ENCODE measurements around the gene GAREM1. TPM values are rescaled to one million over a fixed set of nuclear protein-coding genes. Genes with fewer than 3 reads are reported as not detected.

GAREM1 gene
- total and polyA plus RNA-seq, 2 donors (not counting 1 experiment from before 2014, with no cell fraction given): 0.92 to 1.5 TPM

DNA sequence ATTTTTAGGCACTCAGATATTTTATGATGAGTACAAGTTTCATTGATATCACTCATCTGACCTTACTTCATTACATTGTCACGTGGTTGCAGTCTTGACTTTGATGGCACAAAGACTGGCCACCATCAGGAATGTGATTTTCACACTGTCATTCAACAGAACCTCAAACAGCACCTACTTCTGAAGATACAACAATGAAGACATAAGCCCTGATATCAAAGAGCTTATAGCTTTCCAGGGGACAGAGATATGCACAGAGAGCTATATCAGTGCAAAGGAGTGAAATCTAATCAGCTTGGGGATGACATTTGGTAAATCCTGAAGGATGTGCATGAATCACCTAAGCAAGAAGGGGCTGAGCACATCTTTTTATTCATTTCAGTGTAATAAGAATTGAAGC, 208.6 kb downstream of the GAREM1 start:
- TF ChIP-seq EZH2 (IDR thresholded peaks at IDR 0.05; ENCODE audit: low read length, missing control alignments): no peak
- TF ChIP-seq, protein P1, sequence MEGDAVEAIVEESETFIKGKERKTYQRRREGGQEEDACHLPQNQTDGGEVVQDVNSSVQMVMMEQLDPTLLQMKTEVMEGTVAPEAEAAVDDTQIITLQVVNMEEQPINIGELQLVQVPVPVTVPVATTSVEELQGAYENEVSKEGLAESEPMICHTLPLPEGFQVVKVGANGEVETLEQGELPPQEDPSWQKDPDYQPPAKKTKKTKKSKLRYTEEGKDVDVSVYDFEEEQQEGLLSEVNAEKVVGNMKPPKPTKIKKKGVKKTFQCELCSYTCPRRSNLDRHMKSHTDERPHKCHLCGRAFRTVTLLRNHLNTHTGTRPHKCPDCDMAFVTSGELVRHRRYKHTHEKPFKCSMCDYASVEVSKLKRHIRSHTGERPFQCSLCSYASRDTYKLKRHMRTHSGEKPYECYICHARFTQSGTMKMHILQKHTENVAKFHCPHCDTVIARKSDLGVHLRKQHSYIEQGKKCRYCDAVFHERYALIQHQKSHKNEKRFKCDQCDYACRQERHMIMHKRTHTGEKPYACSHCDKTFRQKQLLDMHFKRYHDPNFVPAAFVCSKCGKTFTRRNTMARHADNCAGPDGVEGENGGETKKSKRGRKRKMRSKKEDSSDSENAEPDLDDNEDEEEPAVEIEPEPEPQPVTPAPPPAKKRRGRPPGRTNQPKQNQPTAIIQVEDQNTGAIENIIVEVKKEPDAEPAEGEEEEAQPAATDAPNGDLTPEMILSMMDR (conservative IDR thresholded peaks at IDR 0.05 in 1 of 2, IDR thresholded peaks at IDR 0.05 in 1 of 2; ENCODE audit: low read depth in 1 of 2, low read length in 2 of 2): no peak
- Histone ChIP-seq H3K9ac (ENCODE audit: insufficient read depth, low read length) (no peak overlapping the region), H3K27me3 (ENCODE audit: control insufficient read depth, insufficient read depth, low read length) (no peaks in the 10 kb centered on the region), H3K79me2 (ENCODE audit: control insufficient read depth, insufficient read depth, low read length) (no peaks in the 10 kb centered on the region), H4K20me1 (ENCODE audit: control insufficient read depth, extremely low read depth, insufficient read depth, low read length) (no peaks in the 10 kb centered on the region), H3K27ac (ENCODE audit: insufficient read depth, low read length) (no peak overlapping the region), H3K4me2 (ENCODE audit: extremely low read depth, insufficient read depth, low read length) (no peak overlapping the region), H3K4me1 (ENCODE audit: control insufficient read depth, extremely low read depth, insufficient read depth, low read length) (no peaks in the 10 kb centered on the region), H3K9me3 (ENCODE audit: control insufficient read depth, insufficient read depth, low read depth, low read length) (no peaks in the 10 kb centered on the region), H3K36me3 (ENCODE audit: control insufficient read depth, insufficient read depth, low read length) (no peaks in the 10 kb centered on the region), H2AFZ (ENCODE audit: low read length) (no peak overlapping the region), H3K4me3 (replicated peaks in 1 of 4; ENCODE audit: control extremely low read depth in 1 of 4, insufficient read depth in 1 of 4, low read depth in 3 of 4, low read length in 4 of 4) (no peak overlapping the region)
- DNase-seq (ENCODE audit: low read depth in 2 of 2): no peak

DNA sequence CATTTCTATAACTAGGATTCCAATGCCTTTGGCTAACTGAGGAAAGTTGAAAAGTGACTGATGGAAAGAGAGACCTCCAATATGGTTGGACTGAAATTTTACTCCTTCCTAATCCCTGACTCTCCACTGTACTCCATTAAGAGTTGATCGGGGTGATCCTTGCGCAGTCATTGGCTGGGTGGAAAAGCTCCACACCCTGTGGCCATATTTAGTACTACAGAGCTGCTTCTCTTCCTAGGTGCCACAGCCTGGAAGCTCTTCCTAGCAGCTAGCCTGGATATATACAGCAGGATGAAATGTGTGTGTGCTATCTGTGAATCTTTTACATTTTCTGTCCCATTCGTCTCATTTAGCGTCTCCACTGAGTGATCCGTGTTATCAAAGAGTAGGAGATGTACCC, 209.7 kb downstream of the GAREM1 start:
- TF ChIP-seq, protein P1 (conservative IDR thresholded peaks at IDR 0.05 in 1 of 2, IDR thresholded peaks at IDR 0.05 in 1 of 2; ENCODE audit: low read depth in 1 of 2, low read length in 2 of 2): peak in 1 of 2 donors; percentile 8
- no peak for TF ChIP-seq EZH2 (IDR thresholded peaks at IDR 0.05; ENCODE audit: low read length, missing control alignments)
- no peaks in the 10 kb centered on the region for H3K9me3 ChIP-seq (ENCODE audit: control insufficient read depth, insufficient read depth, low read depth, low read length)

DNA sequence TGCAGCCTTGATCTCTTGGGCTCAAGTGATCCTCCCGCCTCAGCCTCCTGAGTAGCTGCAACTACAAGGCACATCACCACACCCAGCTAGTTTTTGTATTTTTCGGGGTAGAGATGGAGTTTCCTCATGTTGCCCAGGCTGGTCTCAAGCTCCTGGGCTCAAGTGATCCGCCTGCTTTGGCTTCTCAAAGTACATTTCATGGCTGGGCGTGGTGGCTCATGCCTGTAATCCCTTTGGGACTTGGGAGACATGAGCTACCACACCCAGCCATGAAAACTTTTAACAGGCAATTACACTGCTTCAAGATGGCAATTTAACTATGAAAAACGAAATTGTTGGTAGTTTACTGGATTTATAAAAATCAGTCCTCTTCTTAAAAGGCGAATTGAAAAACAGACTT, 211.1 kb downstream of the GAREM1 start:
- H3K4me2 ChIP-seq (ENCODE audit: extremely low read depth, insufficient read depth, low read length): no peak overlapping the region
- no peaks in the 10 kb centered on the region for H3K27me3 ChIP-seq (ENCODE audit: control insufficient read depth, insufficient read depth, low read length)
- no peaks in the 10 kb centered on the region for H3K79me2 ChIP-seq (ENCODE audit: control insufficient read depth, insufficient read depth, low read length)
- TF ChIP-seq, protein P1 (conservative IDR thresholded peaks at IDR 0.05 in 1 of 2, IDR thresholded peaks at IDR 0.05 in 1 of 2; ENCODE audit: low read depth in 1 of 2, low read length in 2 of 2): no peak
- TF ChIP-seq EZH2 (IDR thresholded peaks at IDR 0.05; ENCODE audit: low read length, missing control alignments): no peak
- no peak overlapping the region for H3K4me3 ChIP-seq (replicated peaks in 1 of 4; ENCODE audit: control extremely low read depth in 1 of 4, insufficient read depth in 1 of 4, low read depth in 3 of 4, low read length in 4 of 4)
- H3K36me3 ChIP-seq (ENCODE audit: control insufficient read depth, insufficient read depth, low read length): no peaks in the 10 kb centered on the region
- H4K20me1 ChIP-seq (ENCODE audit: control insufficient read depth, extremely low read depth, insufficient read depth, low read length): no peaks in the 10 kb centered on the region
- H3K27ac ChIP-seq (ENCODE audit: insufficient read depth, low read length): no peak overlapping the region
- no peaks in the 10 kb centered on the region for H3K4me1 ChIP-seq (ENCODE audit: control insufficient read depth, extremely low read depth, insufficient read depth, low read length)
- no peaks in the 10 kb centered on the region for H3K9me3 ChIP-seq (ENCODE audit: control insufficient read depth, insufficient read depth, low read depth, low read length)
- H3K9ac ChIP-seq (ENCODE audit: insufficient read depth, low read length): no peak overlapping the region
- no peak for DNase-seq (ENCODE audit: low read depth in 2 of 2)
- no peak overlapping the region for H2AFZ ChIP-seq (ENCODE audit: low read length)

More for the DNA sequence above, 209.7 kb downstream of the GAREM1 start:
- H3K27ac ChIP-seq (ENCODE audit: insufficient read depth, low read length): no peak overlapping the region
- H3K79me2 ChIP-seq (ENCODE audit: control insufficient read depth, insufficient read depth, low read length): no peaks in the 10 kb centered on the region
- no peak overlapping the region for H2AFZ ChIP-seq (ENCODE audit: low read length)
- H3K27me3 ChIP-seq (ENCODE audit: control insufficient read depth, insufficient read depth, low read length): no peaks in the 10 kb centered on the region
- no peaks in the 10 kb centered on the region for H4K20me1 ChIP-seq (ENCODE audit: control insufficient read depth, extremely low read depth, insufficient read depth, low read length)
- H3K4me1 ChIP-seq (ENCODE audit: control insufficient read depth, extremely low read depth, insufficient read depth, low read length): no peaks in the 10 kb centered on the region
- H3K36me3 ChIP-seq (ENCODE audit: control insufficient read depth, insufficient read depth, low read length): no peaks in the 10 kb centered on the region
- no peak overlapping the region for H3K4me3 ChIP-seq (replicated peaks in 1 of 4; ENCODE audit: control extremely low read depth in 1 of 4, insufficient read depth in 1 of 4, low read depth in 3 of 4, low read length in 4 of 4)
- no peak for DNase-seq (ENCODE audit: low read depth in 2 of 2)
- no peak overlapping the region for H3K4me2 ChIP-seq (ENCODE audit: extremely low read depth, insufficient read depth, low read length)
- no peak overlapping the region for H3K9ac ChIP-seq (ENCODE audit: insufficient read depth, low read length)
